ENCODE data around the gene RRP36.

DNA sequence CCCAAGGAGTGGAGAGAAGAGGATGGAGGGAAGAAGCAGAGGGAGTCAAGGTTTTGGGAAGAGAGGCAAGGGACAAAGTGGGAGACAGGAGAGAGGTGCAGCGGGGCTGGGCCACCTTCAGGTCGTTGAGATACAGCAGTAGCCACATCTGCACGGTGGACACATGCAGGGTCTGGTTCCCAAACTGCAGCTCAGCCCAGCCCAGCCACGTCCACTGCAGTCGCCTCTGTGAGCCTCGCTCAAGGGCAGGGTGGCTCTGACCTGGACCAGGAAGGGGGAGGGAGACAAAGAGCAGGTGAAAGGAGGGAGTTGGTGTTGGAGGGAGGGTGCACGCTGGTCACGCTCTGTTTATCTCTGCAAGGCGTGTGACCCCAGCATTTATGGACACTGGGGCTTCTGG is 17.3 kb downstream of the RRP36 start:
- TF ChIP-seq, protein P1, sequence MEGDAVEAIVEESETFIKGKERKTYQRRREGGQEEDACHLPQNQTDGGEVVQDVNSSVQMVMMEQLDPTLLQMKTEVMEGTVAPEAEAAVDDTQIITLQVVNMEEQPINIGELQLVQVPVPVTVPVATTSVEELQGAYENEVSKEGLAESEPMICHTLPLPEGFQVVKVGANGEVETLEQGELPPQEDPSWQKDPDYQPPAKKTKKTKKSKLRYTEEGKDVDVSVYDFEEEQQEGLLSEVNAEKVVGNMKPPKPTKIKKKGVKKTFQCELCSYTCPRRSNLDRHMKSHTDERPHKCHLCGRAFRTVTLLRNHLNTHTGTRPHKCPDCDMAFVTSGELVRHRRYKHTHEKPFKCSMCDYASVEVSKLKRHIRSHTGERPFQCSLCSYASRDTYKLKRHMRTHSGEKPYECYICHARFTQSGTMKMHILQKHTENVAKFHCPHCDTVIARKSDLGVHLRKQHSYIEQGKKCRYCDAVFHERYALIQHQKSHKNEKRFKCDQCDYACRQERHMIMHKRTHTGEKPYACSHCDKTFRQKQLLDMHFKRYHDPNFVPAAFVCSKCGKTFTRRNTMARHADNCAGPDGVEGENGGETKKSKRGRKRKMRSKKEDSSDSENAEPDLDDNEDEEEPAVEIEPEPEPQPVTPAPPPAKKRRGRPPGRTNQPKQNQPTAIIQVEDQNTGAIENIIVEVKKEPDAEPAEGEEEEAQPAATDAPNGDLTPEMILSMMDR (conservative IDR thresholded peaks at IDR 0.05; ENCODE audit: low read depth, low read length) = no peak
- TF ChIP-seq EZH2 (IDR thresholded peaks at IDR 0.05; ENCODE audit: low read length, unreplicated experiment) = no peak
